HG02973 (cell line): ENCODE results near the gene COL8A1.
A peak's percentile ranks its signal among the peaks of the same experiment; 100 is the strongest.
"Not testable (repeated sequence)": the region's sequence is repeated elsewhere in the genome, so short reads cannot be mapped to it uniquely, and the experiment has no call there.

ENCODE experiments used
- ATAC-seq: cut with Tn5 transposase; IDR thresholded peaks from one replicate; pipeline ENCODE4 v1.9.1; 2021; ENCODE audit warnings: moderate library complexity; ENCODE audit not compliant: unreplicated experiment

COL8A1 gene

DNA sequence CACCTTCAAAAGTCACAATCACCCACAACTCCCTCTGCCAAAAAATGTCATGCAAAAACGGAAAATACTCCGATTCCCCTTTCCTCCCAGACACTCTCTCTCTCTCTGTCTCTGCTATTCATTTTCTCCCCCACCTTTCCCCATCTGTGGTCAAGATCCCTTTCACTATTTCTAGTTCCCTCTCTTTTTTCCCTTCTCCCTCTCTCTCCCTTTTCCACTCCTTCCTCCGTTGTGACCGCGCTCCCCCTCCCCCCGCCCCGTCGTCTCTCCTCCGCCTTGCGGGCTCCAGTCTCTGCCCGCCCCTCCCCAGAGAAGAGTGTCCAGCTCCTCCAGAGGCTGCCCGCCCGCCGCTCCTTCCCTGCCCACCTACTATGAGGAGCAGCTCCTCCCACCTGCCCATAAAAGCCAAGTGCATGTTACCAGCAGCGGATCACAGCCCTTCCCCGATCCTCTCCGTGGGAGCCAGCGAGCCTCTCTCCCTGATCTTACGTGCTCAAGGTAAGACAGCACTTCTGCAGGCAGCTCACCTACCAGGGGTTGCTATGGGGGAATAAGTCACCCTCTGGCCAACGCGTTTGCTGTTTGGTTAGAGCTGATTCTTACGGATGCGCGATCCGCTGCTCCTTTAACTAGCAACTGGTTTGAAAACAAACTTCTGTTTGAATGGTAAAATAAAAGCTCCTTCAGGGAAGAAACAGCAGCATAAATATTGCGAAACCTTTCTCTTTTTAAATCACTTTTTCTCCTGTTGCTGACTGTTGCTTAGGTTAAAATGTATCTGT, at the start of gene COL8A1:
COL8A1 (plus strand) TSS at position 428 of the 782 bp plus-strand sequence. CDS start 152,089 bp downstream, outside the sequence.
- no peak for ATAC-seq

GRCh38 chr3:99589168-99589567, 49.2 kb upstream of the COL8A1 start:
- ATAC-seq: not testable (repeated sequence)

GRCh38 chr3:99599894-99600293, 38.5 kb upstream of the COL8A1 start:
- no peak for ATAC-seq

- ATAC-seq: no peak
These were observed 36.9 kb upstream of the COL8A1 start for GRCh38 chr3:99601515-99601914.

GRCh38 chr3:99602183-99602582, 36.2 kb upstream of the COL8A1 start:
- no peak for ATAC-seq

GRCh38 chr3:99607151-99607550, 31.2 kb upstream of the COL8A1 start:
- no peak for ATAC-seq

DNA sequence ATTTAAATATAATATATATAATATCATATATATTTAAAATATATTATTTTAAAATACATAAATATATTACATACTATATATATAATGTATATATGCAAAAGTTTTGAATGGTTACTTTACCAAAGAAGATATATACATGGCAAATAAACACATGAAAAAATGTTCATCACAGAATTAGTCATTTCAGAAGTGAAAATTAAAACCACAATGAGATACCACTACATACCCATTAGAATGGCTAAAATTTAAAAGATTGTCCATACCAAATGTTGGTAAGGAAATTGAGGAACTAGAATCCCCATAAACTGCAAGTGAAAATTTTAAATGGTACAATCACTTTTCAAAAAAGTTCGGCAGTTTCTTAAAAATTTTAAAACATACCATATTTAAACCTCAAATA, 23.6 kb upstream of the COL8A1 start:
- ATAC-seq: no peak

DNA sequence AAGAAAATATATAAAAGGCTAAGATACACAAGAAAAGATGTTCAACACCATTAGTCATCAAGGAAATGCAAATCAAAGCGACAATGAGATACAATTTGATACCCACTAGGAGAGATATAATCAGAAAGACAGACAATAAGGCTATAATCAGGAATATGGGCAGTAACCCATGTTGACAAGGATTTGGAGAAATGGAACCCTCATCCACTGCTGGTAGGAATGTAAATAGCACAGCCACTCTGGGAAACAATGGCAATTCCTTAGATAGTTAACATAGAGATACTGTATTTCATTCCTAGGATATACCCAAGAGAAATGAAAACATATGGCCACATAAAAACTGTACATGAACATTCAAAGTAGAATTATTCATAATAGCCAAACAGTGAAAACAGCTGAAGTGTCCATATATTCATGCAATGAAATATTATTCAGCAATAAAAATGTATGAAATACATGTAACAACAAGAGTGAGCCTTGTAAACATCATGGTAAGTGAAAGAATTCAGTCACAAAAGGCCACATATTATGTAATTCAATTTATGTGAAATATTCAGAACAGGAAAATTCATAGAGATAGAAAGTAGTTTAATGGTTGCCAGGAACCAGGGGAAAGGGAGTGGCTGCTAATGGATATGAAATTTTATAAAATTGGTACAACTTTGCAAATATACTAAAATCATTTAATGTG, 18.2 kb upstream of the COL8A1 start:
- no peak for ATAC-seq

DNA sequence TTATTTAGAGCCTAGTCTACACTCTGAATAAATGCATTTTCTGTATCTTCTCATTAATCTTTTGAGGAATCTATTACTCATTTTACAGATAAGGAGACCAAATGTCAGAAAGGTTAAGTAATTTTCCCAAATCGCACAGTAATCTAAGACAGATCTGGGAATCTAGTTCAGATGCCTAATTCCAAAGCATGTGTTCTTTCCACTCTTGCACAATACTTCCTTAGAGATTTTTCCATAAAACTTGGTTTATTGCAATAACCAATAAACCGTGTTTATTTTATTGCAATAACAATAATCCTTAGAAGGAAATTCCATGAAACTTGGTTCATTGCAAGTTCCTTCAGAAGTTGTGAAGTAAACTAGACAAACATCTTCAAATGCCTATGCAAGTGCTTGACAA, 17.4 kb upstream of the COL8A1 start:
- no peak for ATAC-seq

DNA sequence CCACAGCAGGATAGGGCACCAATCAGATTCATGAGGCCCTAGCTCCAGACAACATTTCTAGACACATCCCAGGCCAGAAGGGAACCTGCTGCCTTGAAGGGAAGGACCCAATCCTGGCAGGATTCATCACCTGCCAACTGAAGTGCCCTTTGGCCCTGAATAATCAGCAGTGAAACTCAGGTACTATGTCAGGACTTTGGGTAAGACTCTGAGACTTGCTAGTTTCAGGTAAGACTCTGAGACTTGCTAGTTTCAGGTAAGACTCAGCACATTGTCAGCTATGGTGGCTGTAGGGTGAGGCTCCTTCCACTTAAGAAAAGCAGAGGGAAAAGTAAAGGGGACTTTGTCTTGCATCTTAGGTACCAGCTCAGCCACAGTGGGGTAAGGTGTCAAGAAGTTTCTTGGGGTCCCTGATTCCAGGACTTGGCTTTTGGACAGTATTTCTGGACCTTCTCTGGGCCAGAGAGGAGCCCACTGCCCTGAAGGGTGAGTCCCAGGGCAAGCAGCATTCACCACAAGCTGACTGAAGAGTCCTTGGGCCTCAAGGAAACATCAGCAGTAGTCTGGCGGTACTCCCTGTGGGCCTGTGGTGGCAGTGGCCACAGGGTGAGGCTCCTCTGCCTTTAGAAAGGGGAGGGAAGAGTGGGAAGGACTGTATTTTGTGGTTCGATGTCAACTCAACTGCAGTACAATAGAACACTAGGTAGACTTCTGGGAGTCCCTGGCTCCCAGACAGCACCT, 13.7 kb upstream of the COL8A1 start:
- no peak for ATAC-seq

GRCh38 chr3:99625237-99625622, 13.2 kb upstream of the COL8A1 start:
- ATAC-seq: no peak

DNA sequence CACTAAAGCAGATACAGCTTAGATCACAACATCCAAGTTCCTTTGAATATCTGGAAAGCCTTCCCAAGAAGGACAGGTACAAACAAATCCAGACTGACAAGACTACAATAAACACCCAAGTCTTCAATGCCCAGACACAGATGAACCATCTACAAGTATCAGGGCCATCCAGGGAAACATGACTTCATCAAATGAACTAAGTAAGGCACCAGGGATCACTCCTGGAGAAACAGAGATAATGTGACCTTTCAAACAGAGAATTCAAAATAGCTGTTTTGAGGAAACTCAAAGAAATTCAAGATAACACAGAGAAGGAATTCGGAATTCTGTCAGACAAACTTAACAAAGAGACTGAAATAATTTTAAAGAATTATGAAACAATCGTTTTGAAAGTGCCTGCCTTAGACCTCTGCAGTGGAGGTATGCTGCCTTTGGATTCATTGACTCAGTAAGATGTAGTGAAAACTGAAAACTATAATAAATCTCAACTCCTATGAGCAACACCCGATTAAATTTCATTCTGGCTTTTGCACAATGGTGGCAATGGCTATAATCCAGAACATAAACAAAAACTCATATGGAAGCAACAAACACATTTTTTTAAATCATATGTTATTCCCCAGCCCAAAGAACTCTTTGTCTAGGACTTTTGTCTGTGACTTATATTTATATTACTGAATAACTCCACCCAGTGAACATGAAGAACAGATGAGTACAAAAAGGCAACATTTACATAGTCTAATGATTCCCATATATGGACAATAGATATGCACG, 12.6 kb upstream of the COL8A1 start:
- ATAC-seq: no peak

DNA sequence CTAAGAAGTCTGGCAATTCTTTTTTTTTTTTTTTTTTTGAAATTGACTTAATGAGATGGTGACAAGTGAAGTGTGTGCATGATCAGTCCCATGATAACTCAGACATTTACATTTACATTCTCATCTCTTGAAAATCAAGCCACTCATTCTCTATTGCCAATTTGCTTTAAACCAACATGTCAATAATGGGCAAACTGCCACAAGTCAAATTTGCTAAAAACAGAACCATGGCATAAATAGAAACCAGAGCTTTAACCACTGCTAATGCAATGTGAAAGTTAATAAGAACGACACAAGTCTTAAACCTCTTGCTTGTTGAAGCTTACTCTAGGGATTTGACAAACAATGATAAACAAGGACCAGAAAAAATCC, 12.0 kb upstream of the COL8A1 start:
- peak; percentile 57 for ATAC-seq

GRCh38 chr3:99627062-99627826, 11.2 kb upstream of the COL8A1 start:
- ATAC-seq: no peak

- ATAC-seq: no peak
These were observed 7.6 kb upstream of the COL8A1 start for GRCh38 chr3:99630815-99631214.

DNA sequence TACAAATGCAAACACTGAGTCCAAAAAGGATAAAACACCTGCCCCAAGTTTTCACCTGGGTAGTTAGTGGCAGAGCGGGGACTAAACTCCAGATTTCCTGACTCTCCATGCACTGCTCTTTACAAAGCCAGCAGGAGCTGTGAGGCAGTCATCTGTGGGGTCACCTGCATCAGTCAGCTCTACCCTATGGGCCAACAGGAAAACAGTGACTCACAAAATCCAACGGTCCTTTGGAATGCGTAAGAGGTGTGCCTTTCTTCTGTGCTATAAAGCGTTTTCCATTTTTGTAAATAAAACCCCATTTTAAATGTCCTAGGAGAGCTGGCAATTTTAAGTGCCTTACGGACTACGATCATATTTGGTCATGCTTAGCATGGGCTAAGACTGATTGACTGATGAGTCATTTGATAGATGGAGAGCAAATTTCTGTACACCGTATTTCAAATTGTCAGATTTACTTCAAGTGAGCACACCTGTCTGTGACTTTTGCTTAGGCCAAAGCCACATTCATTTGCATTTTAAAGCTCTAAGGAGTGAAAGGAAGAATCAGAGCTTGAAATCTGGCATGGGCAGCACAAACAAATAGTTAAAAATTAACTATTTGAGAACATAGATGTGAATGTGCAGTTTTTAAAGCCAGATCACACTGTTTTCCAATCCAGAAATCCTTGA, 4.4 kb upstream of the COL8A1 start:
- no peak for ATAC-seq

DNA sequence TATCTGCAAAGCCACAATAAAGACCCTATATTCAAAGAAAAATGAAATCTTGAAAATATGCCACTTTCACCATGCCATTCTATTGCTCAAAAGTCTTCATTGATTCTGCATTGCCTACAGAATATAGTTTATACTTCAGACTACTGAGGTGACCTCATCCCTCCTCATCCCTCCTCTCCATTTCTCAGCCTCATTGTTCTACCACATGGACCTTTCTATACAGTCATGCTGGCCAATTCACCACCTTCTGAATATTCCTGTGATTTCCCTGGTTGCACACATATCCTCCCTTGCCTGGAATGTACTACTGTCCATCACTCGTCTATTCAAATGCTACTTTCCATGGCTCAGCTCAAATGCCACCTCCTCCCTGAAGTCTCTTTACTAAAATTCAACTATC, 3.5 kb upstream of the COL8A1 start:
- ATAC-seq: no peak

GRCh38 chr3:99635348-99635747, 3.0 kb upstream of the COL8A1 start:
- no peak for ATAC-seq

- no peak for ATAC-seq
These were observed 1.4 kb upstream of the COL8A1 start for GRCh38 chr3:99637016-99637367.
